Uterus (tissue), 4 donors: ENCODE data around the gene SLC25A39. TPM values are rescaled to one million over a fixed set of nuclear protein-coding genes. Genes with fewer than 3 reads are reported as not detected.
"Not testable (repeated sequence)": the region's sequence is repeated elsewhere in the genome, so short reads cannot be mapped to it uniquely, and the experiment has no call there.

ENCODE experiments used
- DNase-seq, 2 donors: peaks; one replicate each; pipeline ENCODE4 v3.0.0-alpha.2; 2019 to 2020
- H3K27ac ChIP-seq, 2 donors: fragments of 200-600 bp; sonication (generic); 1 replicate in 1 of 2; 2 replicates in 1 of 2; pipeline ENCODE4 v1.5.1; 2016 to 2018
- H3K27me3 ChIP-seq, 2 donors: fragments of 200-600 bp; sonication (generic); one replicate each; pipeline ENCODE4 v1.5.1; 2018 to 2019; ENCODE audit warnings: control low read depth in 1 of 2
- H3K36me3 ChIP-seq, 2 donors: fragments of 200-600 bp; sonication (generic); one replicate each; pipeline ENCODE4 v1.5.1; 2019; ENCODE audit warnings: control low read depth in 1 of 2
- H3K4me1 ChIP-seq, 2 donors: fragments of 200-600 bp; sonication (generic); one replicate each; pipeline ENCODE4 v1.5.1; 2018 to 2019; ENCODE audit warnings: control low read depth in 1 of 2
- H3K4me3 ChIP-seq, 2 donors: fragments of 200-600 bp; sonication (generic); 1 replicate in 1 of 2; 2 replicates in 1 of 2; pipeline ENCODE4 v1.5.1; 2018 to 2019; ENCODE audit warnings: mild to moderate bottlenecking in 1 of 2
- H3K9me3 ChIP-seq, 2 donors: fragments of 200-600 bp; sonication (generic); one replicate each; pipeline ENCODE4 v1.5.1; 2019; ENCODE audit warnings: control low read depth in 1 of 2
- CTCF ChIP-seq, 4 experiments: fragments of 200-600 bp in 2 of 4; fragments of 450-650 bp in 2 of 4; sonication (generic) in 2 of 4; IDR thresholded peaks; one replicate each; pipeline ENCODE4 v1.5.1; 2016 to 2019; ENCODE audit warnings: antibody characterized with exemption in 4 of 4, mild to moderate bottlenecking in 2 of 4, moderate library complexity in 1 of 4
- POLR2A ChIP-seq, 2 donors: fragments of 450-650 bp; IDR thresholded peaks; one replicate each; pipeline ENCODE4 v1.6.1; 2016; ENCODE audit warnings: antibody characterized with exemption in 2 of 2, mild to moderate bottlenecking in 1 of 2, moderate library complexity in 1 of 2
- intact Hi-C: fragments of 100-400 bp; cut with DNase I; formaldehyde crosslinking; loops from one replicate; pipeline ENCODE4 v1.15.1; 2023; ENCODE audit warnings: low total_unique reads
- total RNA-seq, 4 donors: library from RNA; depleted of rRNA in 3 of 4; stranded (reverse); fragments of >200 nt in 3 of 4; gene quantifications; one replicate each; pipeline versions ENCODE4 v1.1.0 to v1.2.4, GENCODE V29; 2014 to 2023
- donor health status: DM: yes; HTN: yes; CAD: no.

SLC25A39 gene
- total RNA-seq, 4 donors from 2014 or later, result 41.9 to 77.6 (median 50.7) TPM

DNA sequence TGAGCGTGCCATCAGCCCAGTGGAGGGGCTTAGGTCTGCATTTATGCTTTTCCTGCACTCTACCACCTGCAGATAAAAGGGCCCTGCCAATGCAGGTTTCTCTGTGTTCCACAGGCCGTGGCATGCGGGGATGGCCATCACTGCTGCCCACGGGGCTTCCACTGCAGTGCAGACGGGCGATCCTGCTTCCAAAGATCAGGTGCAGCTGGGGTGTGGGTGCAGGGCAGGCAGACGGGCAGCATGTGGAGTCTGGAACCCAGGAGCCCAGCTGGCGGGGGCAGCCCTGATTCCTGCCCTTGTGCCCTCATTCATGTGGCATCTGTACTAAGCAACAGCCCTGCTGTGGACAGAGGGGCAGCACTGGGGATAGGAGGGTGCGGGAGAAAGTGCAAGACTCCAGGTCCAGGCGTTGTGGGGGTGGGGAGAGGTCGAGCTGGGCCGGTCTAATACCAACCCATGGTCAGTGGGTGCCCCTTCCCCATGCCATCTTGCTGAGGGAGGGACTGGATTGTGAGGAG lies 25.0 kb upstream of the SLC25A39 start:
- Histone ChIP-seq H3K4me3 (no peak overlapping the region), H3K36me3 (no peaks in the 10 kb centered on the region), H3K27ac (no peak overlapping the region), H3K27me3 (no peaks in the 10 kb centered on the region), H3K9me3 (no peaks in the 10 kb centered on the region), H3K4me1 (no peaks in the 10 kb centered on the region)
- intact Hi-C loops, result no loop called here
- no peak for DNase-seq
- no peak for TF ChIP-seq POLR2A (IDR thresholded peaks at IDR 0.05)

GRCh38 chr17:44348988-44349364 lies 24.4 kb upstream of the SLC25A39 start:
- H3K27ac ChIP-seq, result no peak overlapping the region
- intact Hi-C loops, result no loop called here
- no peaks in the 10 kb centered on the region for H3K4me1 ChIP-seq
- no peaks in the 10 kb centered on the region for H3K9me3 ChIP-seq
- H3K4me3 ChIP-seq, result no peak overlapping the region
- no peaks in the 10 kb centered on the region for H3K36me3 ChIP-seq
- H3K27me3 ChIP-seq, result no peaks in the 10 kb centered on the region
- TF ChIP-seq POLR2A (IDR thresholded peaks at IDR 0.05) (no peak), CTCF (IDR thresholded peaks at IDR 0.05) (no peak)
- no peak for DNase-seq

GRCh38 chr17:44348234-44348987 lies 23.8 kb upstream of the SLC25A39 start:
- H3K4me1 ChIP-seq, result no peaks in the 10 kb centered on the region
- no peaks in the 10 kb centered on the region for H3K9me3 ChIP-seq
- intact Hi-C loops, result no loop called here
- no peak overlapping the region for H3K27ac ChIP-seq
- H3K36me3 ChIP-seq, result no peaks in the 10 kb centered on the region
- TF ChIP-seq CTCF (IDR thresholded peaks at IDR 0.05) (no peak), POLR2A (IDR thresholded peaks at IDR 0.05) (no peak)
- no peak for DNase-seq
- H3K4me3 ChIP-seq, result no peak overlapping the region
- H3K27me3 ChIP-seq, result no peaks in the 10 kb centered on the region

GRCh38 chr17:44347206-44348055 lies 22.8 kb upstream of the SLC25A39 start:
- H3K4me3 ChIP-seq, H3K27ac ChIP-seq, intact Hi-C loops, H3K36me3 ChIP-seq, H3K9me3 ChIP-seq, H3K4me1 ChIP-seq, H3K27me3 ChIP-seq, DNase-seq: not testable (repeated sequence)

DNA sequence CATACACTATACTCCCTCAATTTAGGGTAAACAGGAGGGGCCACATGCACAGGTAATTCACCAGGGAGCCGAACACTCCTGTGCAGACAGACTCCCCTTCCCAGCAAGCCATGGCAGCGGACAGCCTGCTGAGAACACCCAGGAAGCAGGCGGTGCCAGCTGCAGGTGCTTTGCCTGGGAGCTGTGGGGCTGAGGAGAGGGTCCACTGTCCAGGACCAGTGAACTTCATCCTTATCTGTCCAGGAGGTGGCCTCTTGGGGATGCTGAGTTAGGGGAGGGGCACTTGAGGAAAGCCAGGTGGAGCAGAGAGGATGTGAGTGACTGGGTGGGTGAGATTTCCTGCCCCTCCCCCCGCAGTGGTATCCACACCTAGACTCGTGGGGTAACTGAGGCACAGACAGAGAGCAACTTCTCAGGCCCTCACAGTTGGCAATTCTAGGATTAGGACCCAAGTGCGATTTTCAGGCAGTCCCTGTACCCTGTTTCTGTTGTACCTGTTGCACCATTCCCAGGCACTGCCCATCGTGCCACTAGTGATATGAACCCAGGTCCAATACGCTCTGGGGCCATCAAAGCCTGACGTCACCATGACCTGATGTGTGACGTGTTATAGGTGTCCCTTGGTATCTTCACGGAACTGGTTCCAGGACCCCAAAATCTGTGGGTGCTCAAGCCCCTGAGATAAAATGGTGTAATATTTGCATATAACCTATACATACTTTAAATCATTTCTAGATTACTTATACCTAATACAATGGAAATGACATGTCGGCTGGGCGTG lies 21.6 kb upstream of the SLC25A39 start:
- H3K27me3 ChIP-seq, result no peaks in the 10 kb centered on the region

GRCh38 chr17:44345454-44346026 lies 20.9 kb upstream of the SLC25A39 start:
- intact Hi-C loops, result no loop called here
- peak; percentile 56 to 69 for DNase-seq

More for the DNA sequence above, 21.6 kb upstream of the SLC25A39 start:
- H3K9me3 ChIP-seq, result no peaks in the 10 kb centered on the region
- intact Hi-C loops, result no loop called here
- TF ChIP-seq POLR2A (IDR thresholded peaks at IDR 0.05), result no peak
- peak overlapping the region in 1 of 2 donors; percentile 75 for H3K4me3 ChIP-seq
- no peak for DNase-seq
- peak overlapping the region; percentile 81 to 91 for H3K27ac ChIP-seq
- no peaks in the 10 kb centered on the region for H3K4me1 ChIP-seq
- no peaks in the 10 kb centered on the region for H3K36me3 ChIP-seq

More at GRCh38 chr17:44345454-44346026, 20.9 kb upstream of the SLC25A39 start:
- H3K27me3 ChIP-seq, result no peaks in the 10 kb centered on the region
- no peaks in the 10 kb centered on the region for H3K4me1 ChIP-seq
- no peaks in the 10 kb centered on the region for H3K9me3 ChIP-seq
- peak overlapping the region; percentile 81 to 91 for H3K27ac ChIP-seq
- TF ChIP-seq POLR2A (IDR thresholded peaks at IDR 0.05) (no peak), CTCF (IDR thresholded peaks at IDR 0.05) (peak; percentile 49 to 57 (median 54))
- no peaks in the 10 kb centered on the region for H3K36me3 ChIP-seq
- H3K4me3 ChIP-seq, result peak overlapping the region; percentile 75 to 90
